C4-2B (cell line): ENCODE results near the gene MARCHF6.

Source experiments
- CTCF ChIP-seq: fragments of 450-650 bp; conservative IDR thresholded peaks from 2 replicates; pipeline ENCODE4 v1.5.1; 2017; ENCODE audit warnings: mild to moderate bottlenecking
- ZFX ChIP-seq: fragments of 450-650 bp; IDR thresholded peaks from 2 replicates; pipeline ENCODE4 v1.6.1; 2017

DNA sequence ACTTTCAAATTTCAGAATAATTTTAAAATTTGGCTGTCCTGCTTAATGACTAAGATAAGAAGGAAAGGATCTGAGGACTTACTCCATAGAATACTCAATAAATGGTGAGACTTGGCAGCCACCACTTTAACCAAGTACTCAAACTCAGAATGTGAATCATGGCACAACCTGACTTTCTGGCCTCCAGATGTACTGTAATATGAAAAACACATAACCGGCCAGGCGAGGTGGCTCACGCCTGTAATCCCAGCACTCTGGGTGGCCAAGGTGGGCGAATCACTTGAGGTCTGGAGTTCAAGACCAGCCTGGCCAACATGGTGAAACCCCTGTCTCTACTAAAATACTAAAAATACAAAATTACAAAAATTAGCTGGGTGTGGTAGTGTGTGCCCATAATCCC is 10.0 kb upstream of the MARCHF6 start:
- TF ChIP-seq CTCF (no peak), ZFX (no peak)
